Cardiac muscle cell (in vitro differentiated cells and primary cell): Measurements from ENCODE around the gene CAMK4. TPM values are rescaled to one million over a fixed set of nuclear protein-coding genes. Genes with fewer than 3 reads are reported as not detected.

Experiments
- DNase-seq, 2 donors: peaks; one replicate each; pipeline versions ENCODE4 v3.0.0 to v3.0.0-alpha.2; 2010 to 2017; ENCODE audit warnings: low read depth in 1 of 2, low spot score in 1 of 2
- H3K27ac ChIP-seq: fragments of 200-600 bp; sonication (generic); 2 replicates; pipeline ENCODE4 v1.5.1; 2016
- H3K27me3 ChIP-seq: fragments of 200-600 bp; sonication (generic); 2 replicates; pipeline ENCODE4 v1.6.0; 2016; ENCODE audit warnings: control low read depth
- H3K36me3 ChIP-seq: fragments of 200-600 bp; sonication (generic); 2 replicates; pipeline ENCODE4 v1.5.1; 2016; ENCODE audit warnings: control low read depth
- H3K4me1 ChIP-seq: fragments of 200-600 bp; sonication (generic); 2 replicates; pipeline ENCODE4 v1.8.1; 2017; ENCODE audit warnings: low read depth, mild to moderate bottlenecking, mixed run types
- H3K4me3 ChIP-seq: fragments of 200-600 bp; sonication (generic); 2 replicates; pipeline ENCODE4 v1.5.1; 2016; ENCODE audit warnings: mild to moderate bottlenecking
- H3K9me3 ChIP-seq: fragments of 200-600 bp; sonication (generic); 2 replicates; pipeline ENCODE4 v1.5.1; 2017; ENCODE audit warnings: low read depth, mild to moderate bottlenecking, control low read depth
- polyA plus RNA-seq: library from polyadenylated mRNA; unstranded; fragments of >200 nt; fragmentation: Nextera tagmentation; extraction: Ambion mirVana; gene quantifications from 2 replicates; pipeline ENCODE4 v1.2.1, GENCODE V29; 2016
- total RNA-seq: library from RNA; depleted of rRNA; stranded (reverse); fragments of >200 nt; gene quantifications from 2 replicates; pipeline ENCODE4 v1.2.3, GENCODE V29; 2016
- TF ChIP-seq, protein P1 (sequence below): IDR thresholded peaks from 2 replicates; pipeline ENCODE4 v1.5.1; 2012; ENCODE audit warnings: low read depth, mild to moderate bottlenecking, low read length

The CAMK4 gene
- total and polyA plus RNA-seq, 2 experiments from 2014 or later: 0.67 to 2.1 TPM

DNA sequence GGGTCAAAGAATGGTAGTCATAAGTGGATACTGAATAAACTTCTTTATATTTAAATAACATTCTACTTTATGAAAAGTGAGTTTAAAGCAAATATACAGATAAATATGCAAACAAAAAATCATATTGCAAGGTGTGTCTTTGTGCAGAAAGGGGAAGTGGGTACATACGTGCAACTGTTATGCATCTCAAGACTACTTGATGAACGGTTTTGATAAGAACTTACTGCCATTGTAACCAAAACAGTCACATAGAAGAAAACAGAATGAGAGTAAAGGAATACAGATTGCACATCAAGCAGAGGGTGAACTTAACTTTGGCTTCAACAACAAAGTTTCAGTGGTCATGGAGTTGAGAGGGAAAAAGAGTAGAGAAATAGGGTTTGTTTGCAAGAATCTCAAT is 9.9 kb downstream of the CAMK4 start:
- Histone ChIP-seq H3K4me1 (no peaks in the 10 kb centered on the region), H3K27ac (no peak overlapping the region), H3K4me3 (no peak overlapping the region), H3K36me3 (no peaks in the 10 kb centered on the region), H3K27me3 (no peaks in the 10 kb centered on the region), H3K9me3 (no peaks in the 10 kb centered on the region)
- DNase-seq: no peak
- TF ChIP-seq, protein P1, sequence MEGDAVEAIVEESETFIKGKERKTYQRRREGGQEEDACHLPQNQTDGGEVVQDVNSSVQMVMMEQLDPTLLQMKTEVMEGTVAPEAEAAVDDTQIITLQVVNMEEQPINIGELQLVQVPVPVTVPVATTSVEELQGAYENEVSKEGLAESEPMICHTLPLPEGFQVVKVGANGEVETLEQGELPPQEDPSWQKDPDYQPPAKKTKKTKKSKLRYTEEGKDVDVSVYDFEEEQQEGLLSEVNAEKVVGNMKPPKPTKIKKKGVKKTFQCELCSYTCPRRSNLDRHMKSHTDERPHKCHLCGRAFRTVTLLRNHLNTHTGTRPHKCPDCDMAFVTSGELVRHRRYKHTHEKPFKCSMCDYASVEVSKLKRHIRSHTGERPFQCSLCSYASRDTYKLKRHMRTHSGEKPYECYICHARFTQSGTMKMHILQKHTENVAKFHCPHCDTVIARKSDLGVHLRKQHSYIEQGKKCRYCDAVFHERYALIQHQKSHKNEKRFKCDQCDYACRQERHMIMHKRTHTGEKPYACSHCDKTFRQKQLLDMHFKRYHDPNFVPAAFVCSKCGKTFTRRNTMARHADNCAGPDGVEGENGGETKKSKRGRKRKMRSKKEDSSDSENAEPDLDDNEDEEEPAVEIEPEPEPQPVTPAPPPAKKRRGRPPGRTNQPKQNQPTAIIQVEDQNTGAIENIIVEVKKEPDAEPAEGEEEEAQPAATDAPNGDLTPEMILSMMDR: no peak

DNA sequence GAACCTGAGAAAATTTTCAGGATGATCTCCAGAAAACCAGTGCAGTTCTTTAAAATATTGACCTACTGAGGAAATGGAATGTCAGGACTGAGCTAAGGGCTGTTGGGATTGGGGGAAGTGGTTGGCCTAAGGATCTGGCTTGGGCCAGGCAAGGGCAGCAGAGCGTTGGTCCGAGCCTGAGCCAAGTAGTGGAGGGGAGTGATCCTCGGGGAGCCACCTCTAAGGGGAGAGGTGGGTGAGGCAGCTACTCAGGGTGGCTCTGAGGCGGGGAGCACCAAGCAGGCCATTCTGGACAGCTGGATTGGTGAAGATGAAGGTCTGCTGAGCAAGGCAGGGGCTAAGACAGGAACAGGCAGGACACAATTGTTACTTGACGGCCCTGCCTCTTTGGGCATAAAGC is 11.5 kb downstream of the CAMK4 start:
- Histone ChIP-seq H3K4me1 (no peaks in the 10 kb centered on the region), H3K4me3 (no peak overlapping the region), H3K9me3 (no peaks in the 10 kb centered on the region), H3K27ac (no peak overlapping the region), H3K27me3 (no peaks in the 10 kb centered on the region), H3K36me3 (no peaks in the 10 kb centered on the region)
- TF ChIP-seq, protein P1: no peak
- no peak for DNase-seq

DNA sequence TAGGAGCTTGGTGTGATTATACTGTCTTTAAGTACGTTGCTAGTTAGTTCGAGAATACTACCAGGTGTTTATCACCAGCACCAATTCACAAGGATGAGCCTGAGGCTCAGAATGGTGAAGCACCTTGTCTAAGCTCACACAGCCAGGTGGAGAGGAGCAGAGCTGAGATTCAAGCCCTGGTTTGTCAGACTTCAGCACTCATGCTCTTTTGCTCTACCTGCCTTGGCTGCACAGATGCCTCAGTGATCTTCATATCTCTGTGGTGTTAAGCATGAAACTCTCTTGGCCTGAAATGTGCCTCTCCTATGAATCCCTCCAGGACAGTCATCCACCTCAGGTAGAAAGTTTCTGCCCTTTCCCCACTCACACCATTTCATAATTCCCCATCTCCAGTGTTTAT is 12.2 kb downstream of the CAMK4 start:
- Histone ChIP-seq H3K27ac (no peak overlapping the region), H3K36me3 (no peaks in the 10 kb centered on the region), H3K4me1 (no peaks in the 10 kb centered on the region), H3K4me3 (no peak overlapping the region), H3K9me3 (no peaks in the 10 kb centered on the region), H3K27me3 (no peaks in the 10 kb centered on the region)
- TF ChIP-seq, protein P1: no peak
- DNase-seq: no peak

DNA sequence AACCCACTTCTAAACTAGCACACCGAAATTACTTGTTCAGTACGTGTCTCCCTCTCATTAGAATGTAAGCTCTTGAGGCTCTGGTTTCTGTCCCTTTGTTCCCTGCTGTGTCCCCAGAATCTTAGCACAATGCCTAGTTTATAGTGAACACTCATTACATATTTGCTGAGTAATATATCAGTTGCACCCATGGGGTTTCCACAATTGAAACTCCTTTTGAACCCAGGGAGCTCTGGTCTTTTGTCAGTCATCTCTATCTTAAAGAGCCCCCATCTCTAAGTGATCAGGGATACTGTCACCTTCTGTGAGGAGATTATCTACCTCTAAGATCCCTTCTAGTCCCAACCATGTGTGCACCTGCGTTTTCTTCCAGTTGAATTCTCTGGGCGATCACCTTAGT is 12.8 kb downstream of the CAMK4 start:
- no peak for DNase-seq
- H3K4me1 ChIP-seq: no peaks in the 10 kb centered on the region
- H3K9me3 ChIP-seq: no peaks in the 10 kb centered on the region
- no peaks in the 10 kb centered on the region for H3K36me3 ChIP-seq
- TF ChIP-seq, protein P1: no peak
- no peak overlapping the region for H3K27ac ChIP-seq
- H3K27me3 ChIP-seq: no peaks in the 10 kb centered on the region
- H3K4me3 ChIP-seq: no peak overlapping the region

DNA sequence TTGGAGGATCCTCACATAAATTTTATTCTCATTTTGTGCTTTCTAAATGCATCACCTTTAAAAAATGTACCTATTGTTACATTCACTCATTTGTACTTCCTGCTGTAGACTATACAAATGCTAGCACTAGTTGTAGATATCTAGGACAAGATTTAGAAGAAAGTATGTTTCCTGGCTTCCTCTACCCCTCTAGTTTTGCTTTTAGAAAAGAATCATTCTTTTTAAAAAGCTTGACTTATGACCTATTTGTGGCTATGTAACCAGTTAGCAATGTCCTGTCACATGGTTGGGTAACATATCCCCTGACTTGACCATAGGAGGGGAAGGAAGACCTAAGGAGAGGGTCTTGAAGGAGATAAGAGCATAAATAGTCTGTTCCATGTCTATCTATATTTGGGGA is 13.3 kb downstream of the CAMK4 start:
- no peak overlapping the region for H3K4me3 ChIP-seq
- H3K27ac ChIP-seq: no peak overlapping the region
- H3K4me1 ChIP-seq: no peaks in the 10 kb centered on the region
- no peaks in the 10 kb centered on the region for H3K9me3 ChIP-seq
- H3K36me3 ChIP-seq: no peaks in the 10 kb centered on the region
- DNase-seq: peak in 1 of 2 donors; percentile 15
- TF ChIP-seq, protein P1: no peak
- no peaks in the 10 kb centered on the region for H3K27me3 ChIP-seq
